ENCODE data around the gene PRKRA. TPM values are rescaled to one million over a fixed set of nuclear protein-coding genes. Genes with fewer than 3 reads are reported as not detected.
"Not testable (repeated sequence)": the region's sequence is repeated elsewhere in the genome, so short reads cannot be mapped to it uniquely, and the experiment has no call there.

Gene PRKRA
- total and polyA plus RNA-seq, 4 experiments from 2014 or later: 51.0 to 83.0 (median 54.7) TPM

DNA sequence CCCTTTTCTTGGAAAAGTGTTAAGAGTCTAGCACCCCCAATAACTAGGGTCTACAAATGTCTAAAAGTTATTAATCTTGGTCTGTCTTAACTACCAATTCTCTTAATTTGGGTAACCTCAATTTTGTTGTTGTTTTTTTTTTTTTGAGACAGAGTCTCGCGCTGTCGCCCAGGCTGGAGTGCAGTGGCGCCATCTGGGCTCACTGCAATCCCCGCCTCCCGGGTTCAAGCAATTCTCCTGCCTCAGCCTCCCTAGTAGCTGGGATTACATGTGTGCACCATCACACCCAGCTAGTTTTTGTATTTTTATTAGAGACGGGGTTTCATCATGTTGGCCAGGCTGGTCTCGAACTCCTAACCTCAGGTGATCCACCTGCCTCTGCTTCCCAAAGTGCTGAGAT, 38.5 kb downstream of the PRKRA start:
- H3K36me3 Mint-ChIP-seq; H3K36me3 ChIP-seq (ENCODE audit: insufficient read depth, low read length); H3K27ac ChIP-seq (ENCODE audit: low read depth, low read length); DNase-seq; intact Hi-C loops (cut with micrococcal nuclease); H3K27me3 Mint-ChIP-seq; H3K27me3 ChIP-seq (ENCODE audit: insufficient read depth, low read length); H3K4me3 ChIP-seq (ENCODE audit: low read length in 2 of 2); H3K9me3 Mint-ChIP-seq; H3K9me3 ChIP-seq (ENCODE audit: control insufficient read depth in 1 of 2, low read length in 2 of 2): not testable (repeated sequence)
- Mint-ChIP-seq H3K27ac (peak overlapping the region in 3 of 7 donors; percentile 18 to 98 (median 95)), H3K4me1 (peaks cover 11 to 32% (median 19%) of the 10 kb centered on the region in 4 donors), H3K4me3 (peak overlapping the region in 5 of 8 donors; percentile 91 to 97 (median 93))
- ChIA-PET POLR2A (ENCODE audit: partially characterized antibody) (interaction anchor here (3.1 kb wide), 1 partner anchor 38 kb away, joined by 56 read pairs; the partner anchor contains the start of genes PJVK and PRKRA), CTCF (ENCODE audit: partially characterized antibody) (interaction anchor here (1.2 to 10.3 kb wide), 5 partner anchors 14 to 67 kb away, joined by 3 to 256 read pairs (median 24); partner anchors contain the start of genes PJVK, PLEKHA3 and PRKRA)
- H3K4me1 ChIP-seq (ENCODE audit: insufficient read depth, low read length): peaks cover 15% of the 10 kb centered on the region

- DNase-seq: no peak
- Mint-ChIP-seq H3K4me1 (peaks cover 11 to 32% (median 19%) of the 10 kb centered on the region in 4 donors), H3K27me3 (peaks cover 0 to 3% of the 10 kb centered on the region in 2 donors), H3K4me3 (peak overlapping the region in 2 of 8 donors; percentile 31 to 43), H3K27ac (peak overlapping the region in 2 of 7 donors; percentile 19 to 61), H3K9me3 (no peaks in the 10 kb centered on the region), H3K36me3 (peaks cover 0 to 3% of the 10 kb centered on the region in 2 donors)
- Histone ChIP-seq H3K27me3 (ENCODE audit: insufficient read depth, low read length) (no peaks in the 10 kb centered on the region), H3K4me1 (ENCODE audit: insufficient read depth, low read length) (peaks cover 15% of the 10 kb centered on the region), H3K9me3 (ENCODE audit: control insufficient read depth in 1 of 2, low read length in 2 of 2) (no peaks in the 10 kb centered on the region), H3K4me3 (ENCODE audit: low read length in 2 of 2) (no peak overlapping the region), H3K27ac (ENCODE audit: low read depth, low read length) (no peak overlapping the region), H3K36me3 (ENCODE audit: insufficient read depth, low read length) (no peaks in the 10 kb centered on the region)
- intact Hi-C loops (cut with micrococcal nuclease): no loop called here
- ChIA-PET POLR2A (ENCODE audit: partially characterized antibody) (no interaction called here), CTCF (ENCODE audit: partially characterized antibody) (interaction anchor here (3.1 to 10.3 kb wide), 2 partner anchors 14 to 38 kb away, joined by 42 to 256 read pairs; partner anchors contain the start of genes PJVK and PRKRA)
These were observed 38.9 kb downstream of the PRKRA start for GRCh38 chr2:178412047-178412446.

- intact Hi-C loops (cut with micrococcal nuclease): no loop called here
These were observed 41.7 kb downstream of the PRKRA start for GRCh38 chr2:178409261-178409660.

GRCh38 chr2:178404368-178404767, 46.6 kb downstream of the PRKRA start:
- peaks cover 5% of the 10 kb centered on the region for H3K4me1 ChIP-seq (ENCODE audit: insufficient read depth, low read length)
- intact Hi-C loops (cut with micrococcal nuclease): no loop called here
- CTCF ChIA-PET (ENCODE audit: partially characterized antibody): interaction anchor here (1.0 to 16.7 kb wide), 2 partner anchors 9 to 11 kb away, joined by 7 to 256 read pairs; no protein-coding TSS in a partner anchor
- no peaks in the 10 kb centered on the region for H3K27me3 ChIP-seq (ENCODE audit: insufficient read depth, low read length)
- peaks cover 0 to 1% of the 10 kb centered on the region in 2 donors for H3K27me3 Mint-ChIP-seq
- H3K4me3 ChIP-seq (ENCODE audit: low read length in 2 of 2): no peak overlapping the region
- no peak overlapping the region for H3K27ac ChIP-seq (ENCODE audit: low read depth, low read length)
- H3K27ac Mint-ChIP-seq: peak overlapping the region in 1 of 7 donors; percentile 23
- H3K36me3 Mint-ChIP-seq: no peaks in the 10 kb centered on the region
- POLR2A ChIA-PET (ENCODE audit: partially characterized antibody): interaction anchor here (0.7 to 1.1 kb wide), 2 partner anchors 9 to 10 kb away, joined by 3 to 4 read pairs; no protein-coding TSS in a partner anchor
- no peaks in the 10 kb centered on the region for H3K36me3 ChIP-seq (ENCODE audit: insufficient read depth, low read length)
- no peak for DNase-seq
- H3K4me1 Mint-ChIP-seq: peaks cover 4 to 8% (median 4%) of the 10 kb centered on the region in 4 donors
- H3K9me3 Mint-ChIP-seq: no peaks in the 10 kb centered on the region
- H3K9me3 ChIP-seq (ENCODE audit: control insufficient read depth in 1 of 2, low read length in 2 of 2): no peaks in the 10 kb centered on the region
- H3K4me3 Mint-ChIP-seq: no peak overlapping the region

More at GRCh38 chr2:178409261-178409660, 41.7 kb downstream of the PRKRA start:
- no peak overlapping the region for H3K4me3 Mint-ChIP-seq
- no peaks in the 10 kb centered on the region for H3K36me3 ChIP-seq (ENCODE audit: insufficient read depth, low read length)
- DNase-seq: no peak
- H3K9me3 Mint-ChIP-seq: no peaks in the 10 kb centered on the region
- CTCF ChIA-PET (ENCODE audit: partially characterized antibody): no interaction called here
- peaks cover 6% of the 10 kb centered on the region for H3K4me1 ChIP-seq (ENCODE audit: insufficient read depth, low read length)
- no peaks in the 10 kb centered on the region for H3K9me3 ChIP-seq (ENCODE audit: control insufficient read depth in 1 of 2, low read length in 2 of 2)
- peaks cover 0 to 3% of the 10 kb centered on the region in 2 donors for H3K27me3 Mint-ChIP-seq
- H3K27ac ChIP-seq (ENCODE audit: low read depth, low read length): no peak overlapping the region
- no peak overlapping the region for H3K27ac Mint-ChIP-seq
- peaks cover 8 to 20% (median 15%) of the 10 kb centered on the region in 4 donors for H3K4me1 Mint-ChIP-seq
- H3K27me3 ChIP-seq (ENCODE audit: insufficient read depth, low read length): no peaks in the 10 kb centered on the region
- POLR2A ChIA-PET (ENCODE audit: partially characterized antibody): no interaction called here
- H3K36me3 Mint-ChIP-seq: peaks cover 0 to 3% of the 10 kb centered on the region in 2 donors
- no peak overlapping the region for H3K4me3 ChIP-seq (ENCODE audit: low read length in 2 of 2)

DNA sequence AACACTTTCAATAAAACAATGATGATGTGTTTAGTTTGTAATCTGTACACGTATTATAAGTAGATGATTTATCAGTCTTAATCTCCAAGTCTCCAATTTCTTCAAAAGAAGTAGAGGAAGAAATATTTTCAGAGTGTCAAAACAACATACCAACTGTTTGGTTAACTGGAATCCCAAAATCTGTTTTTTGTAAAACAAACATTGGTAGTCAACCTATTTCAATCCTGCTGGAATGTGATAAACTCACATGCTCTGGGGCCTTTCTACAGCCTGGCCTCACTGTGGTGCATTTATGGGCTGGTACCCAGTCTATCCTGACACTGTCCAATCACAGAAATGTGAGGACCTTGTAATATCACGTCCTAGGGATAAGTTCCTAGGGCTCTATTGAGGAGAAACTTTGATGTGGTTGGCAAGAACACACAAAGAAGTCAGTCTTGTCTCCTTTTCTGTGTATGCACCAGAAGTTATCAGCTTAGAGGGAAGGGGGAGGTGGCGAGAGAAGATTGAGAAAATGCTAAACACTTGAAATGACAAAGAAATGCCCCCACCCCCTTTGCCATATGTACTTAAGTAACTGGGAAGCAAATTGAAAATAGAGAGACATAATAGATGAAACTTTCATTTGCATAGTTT, 47.2 kb downstream of the PRKRA start:
- H3K4me3 ChIP-seq (ENCODE audit: low read length in 2 of 2): no peak overlapping the region
- DNase-seq: no peak
- no peak overlapping the region for H3K4me3 Mint-ChIP-seq
- no peaks in the 10 kb centered on the region for H3K9me3 ChIP-seq (ENCODE audit: control insufficient read depth in 1 of 2, low read length in 2 of 2)
- H3K4me1 Mint-ChIP-seq: peaks cover 4 to 8% (median 4%) of the 10 kb centered on the region in 4 donors
- H3K36me3 Mint-ChIP-seq: no peaks in the 10 kb centered on the region
- peak overlapping the region in 2 of 7 donors; percentile 23 to 25 for H3K27ac Mint-ChIP-seq
- H3K27ac ChIP-seq (ENCODE audit: low read depth, low read length): no peak overlapping the region
- peaks cover 5% of the 10 kb centered on the region for H3K4me1 ChIP-seq (ENCODE audit: insufficient read depth, low read length)
- intact Hi-C loops (cut with micrococcal nuclease): no loop called here
- no peaks in the 10 kb centered on the region for H3K36me3 ChIP-seq (ENCODE audit: insufficient read depth, low read length)
- peaks cover 0 to 1% of the 10 kb centered on the region in 2 donors for H3K27me3 Mint-ChIP-seq
- H3K27me3 ChIP-seq (ENCODE audit: insufficient read depth, low read length): no peaks in the 10 kb centered on the region
- no peaks in the 10 kb centered on the region for H3K9me3 Mint-ChIP-seq
- ChIA-PET CTCF (ENCODE audit: partially characterized antibody) (interaction anchor here (16.7 kb wide), 1 partner anchor 11 kb away, joined by 256 read pairs; no protein-coding TSS in a partner anchor), POLR2A (ENCODE audit: partially characterized antibody) (interaction anchor here (1.1 kb wide), 1 partner anchor 9 kb away, joined by 4 read pairs; no protein-coding TSS in a partner anchor)

- DNase-seq: no peak
- Histone ChIP-seq H3K36me3 (ENCODE audit: insufficient read depth, low read length) (no peaks in the 10 kb centered on the region), H3K4me1 (ENCODE audit: insufficient read depth, low read length) (peaks cover 5% of the 10 kb centered on the region), H3K9me3 (ENCODE audit: control insufficient read depth in 1 of 2, low read length in 2 of 2) (no peaks in the 10 kb centered on the region), H3K27ac (ENCODE audit: low read depth, low read length) (no peak overlapping the region), H3K4me3 (ENCODE audit: low read length in 2 of 2) (no peak overlapping the region), H3K27me3 (ENCODE audit: insufficient read depth, low read length) (no peaks in the 10 kb centered on the region)
- intact Hi-C loops (cut with micrococcal nuclease): no loop called here
- H3K27ac Mint-ChIP-seq: no peak overlapping the region
- H3K27me3 Mint-ChIP-seq: peaks cover 0 to 1% of the 10 kb centered on the region in 2 donors
- no peaks in the 10 kb centered on the region for H3K36me3 Mint-ChIP-seq
- no peak overlapping the region for H3K4me3 Mint-ChIP-seq
- ChIA-PET CTCF (ENCODE audit: partially characterized antibody) (interaction anchor here (0.6 to 16.7 kb wide), 2 partner anchors 13 to 126 kb away, joined by 3 to 256 read pairs; no protein-coding TSS in a partner anchor), POLR2A (ENCODE audit: partially characterized antibody) (no interaction called here)
- H3K9me3 Mint-ChIP-seq: no peaks in the 10 kb centered on the region
- peaks cover 4 to 8% (median 4%) of the 10 kb centered on the region in 4 donors for H3K4me1 Mint-ChIP-seq
These were observed 49.0 kb downstream of the PRKRA start for GRCh38 chr2:178401994-178402437.

- no peaks in the 10 kb centered on the region for H3K4me1 Mint-ChIP-seq
- no peaks in the 10 kb centered on the region for H3K9me3 Mint-ChIP-seq
- no peak overlapping the region for H3K4me3 Mint-ChIP-seq
- peaks cover 0 to 3% of the 10 kb centered on the region in 2 donors for H3K27me3 Mint-ChIP-seq
- Histone ChIP-seq H3K27ac (ENCODE audit: low read depth, low read length) (no peak overlapping the region), H3K36me3 (ENCODE audit: insufficient read depth, low read length) (no peaks in the 10 kb centered on the region), H3K4me3 (ENCODE audit: low read length in 2 of 2) (no peak overlapping the region), H3K4me1 (ENCODE audit: insufficient read depth, low read length) (no peaks in the 10 kb centered on the region), H3K9me3 (ENCODE audit: control insufficient read depth in 1 of 2, low read length in 2 of 2) (no peaks in the 10 kb centered on the region), H3K27me3 (ENCODE audit: insufficient read depth, low read length) (no peaks in the 10 kb centered on the region)
- ChIA-PET POLR2A (ENCODE audit: partially characterized antibody) (interaction anchor here (1.8 kb wide), 1 partner anchor 17 kb away, joined by 9 read pairs; no protein-coding TSS in a partner anchor), CTCF (ENCODE audit: partially characterized antibody) (interaction anchor here (0.7 to 16.7 kb wide), 6 partner anchors 9 to 283 kb away, joined by 3 to 256 read pairs (median 6); no protein-coding TSS in a partner anchor)
- H3K27ac Mint-ChIP-seq: no peak overlapping the region
- intact Hi-C loops (cut with micrococcal nuclease): loop anchor here (1.0 to 5.0 kb wide), 5 partner anchors 17 to 515 kb away; partner anchors contain the start of genes PJVK, PRKRA and RBM45
- no peaks in the 10 kb centered on the region for H3K36me3 Mint-ChIP-seq
- DNase-seq: peak in 4 of 5 donors; percentile 32 to 47 (median 37)
These were observed 53.9 kb downstream of the PRKRA start for GRCh38 chr2:178397002-178397605.

Measured in CD4-positive, alpha-beta memory T cell (primary cell).